AG20443 (cell line): ENCODE data around the gene VDR.

ENCODE experiments used
- DNase-seq: peaks from one replicate; pipeline ENCODE4 v3.0.0; 2012; ENCODE audit warnings: low spot score, mixed read lengths

VDR gene

GRCh38 chr12:47894068-47894467, 10.7 kb downstream of the VDR start:
- DNase-seq: no peak

- peak; percentile 40 for DNase-seq
Observed at GRCh38 chr12:47892819-47893218, 12.0 kb downstream of the VDR start.

DNA sequence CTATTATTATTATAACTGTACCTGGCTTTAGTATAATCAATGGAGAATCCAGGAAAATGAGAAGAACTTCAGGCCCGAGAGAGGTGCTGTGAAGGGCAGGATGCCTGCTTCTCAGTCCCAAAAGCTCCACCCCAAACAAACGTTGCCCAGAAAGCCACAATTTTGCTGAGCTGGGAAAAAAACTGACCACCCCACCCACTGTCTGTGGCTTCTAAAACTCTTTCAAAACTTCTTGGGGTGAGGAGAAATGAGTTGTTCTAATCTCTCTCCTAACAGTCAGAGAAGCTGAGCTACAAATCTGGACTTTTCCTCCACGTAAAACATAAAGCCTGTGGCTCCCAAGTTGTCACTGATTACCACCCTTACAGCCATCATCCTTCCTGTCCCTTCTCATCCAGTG, 13.4 kb downstream of the VDR start:
- peak; percentile 47 for DNase-seq

GRCh38 chr12:47889040-47889439, 15.8 kb downstream of the VDR start:
- DNase-seq: no peak

DNA sequence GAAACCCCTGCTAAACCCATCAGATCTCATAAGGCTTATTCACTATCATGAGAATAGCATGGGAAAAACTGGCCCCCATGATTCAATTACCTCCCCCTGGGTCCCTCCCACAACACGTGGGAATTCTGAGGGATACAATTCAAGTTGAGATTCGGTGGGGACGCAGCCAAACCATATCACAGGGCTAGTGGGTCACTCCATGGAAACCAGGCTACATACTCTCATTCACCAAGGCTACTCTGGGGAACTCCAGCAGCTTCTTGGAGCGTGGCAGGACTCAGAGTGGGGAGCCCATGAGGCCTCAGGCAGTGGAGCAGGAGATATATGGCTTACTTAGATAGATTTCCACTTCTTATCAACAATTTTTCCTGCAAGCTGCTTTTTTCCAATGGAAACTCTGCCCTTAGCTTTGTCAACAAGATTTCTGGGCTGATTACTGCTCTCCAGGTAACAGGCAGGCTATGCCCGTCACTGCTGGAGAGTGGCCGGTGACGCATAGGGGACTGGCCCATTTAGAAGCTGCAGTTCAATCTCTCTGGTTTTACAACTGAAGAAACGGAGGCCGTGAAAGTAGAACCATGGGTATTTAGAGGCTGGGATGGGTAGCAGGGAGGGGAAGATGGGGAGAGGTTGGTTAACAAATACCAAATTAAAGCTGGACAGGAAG, 16.5 kb downstream of the VDR start:
- DNase-seq: no peak

DNA sequence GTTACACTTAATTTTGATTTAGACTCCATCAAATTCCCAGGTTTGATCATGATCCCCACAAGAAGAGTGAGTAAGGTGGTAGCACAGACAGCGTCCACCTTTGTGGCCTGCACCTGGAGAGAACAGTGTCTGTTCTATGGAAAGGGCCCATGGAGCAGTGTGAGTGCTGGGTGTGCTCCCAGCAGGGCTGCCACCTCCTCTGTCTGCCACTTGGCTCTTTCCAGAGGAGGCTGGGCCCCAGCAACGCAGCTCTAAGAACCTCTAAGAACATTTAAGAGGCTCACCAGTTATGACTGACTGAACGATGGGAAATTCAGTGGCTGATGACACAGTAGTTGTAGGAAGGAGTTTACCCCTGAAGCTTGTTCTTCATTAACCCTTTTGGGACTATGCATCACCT, 17.3 kb downstream of the VDR start:
- no peak for DNase-seq

DNA sequence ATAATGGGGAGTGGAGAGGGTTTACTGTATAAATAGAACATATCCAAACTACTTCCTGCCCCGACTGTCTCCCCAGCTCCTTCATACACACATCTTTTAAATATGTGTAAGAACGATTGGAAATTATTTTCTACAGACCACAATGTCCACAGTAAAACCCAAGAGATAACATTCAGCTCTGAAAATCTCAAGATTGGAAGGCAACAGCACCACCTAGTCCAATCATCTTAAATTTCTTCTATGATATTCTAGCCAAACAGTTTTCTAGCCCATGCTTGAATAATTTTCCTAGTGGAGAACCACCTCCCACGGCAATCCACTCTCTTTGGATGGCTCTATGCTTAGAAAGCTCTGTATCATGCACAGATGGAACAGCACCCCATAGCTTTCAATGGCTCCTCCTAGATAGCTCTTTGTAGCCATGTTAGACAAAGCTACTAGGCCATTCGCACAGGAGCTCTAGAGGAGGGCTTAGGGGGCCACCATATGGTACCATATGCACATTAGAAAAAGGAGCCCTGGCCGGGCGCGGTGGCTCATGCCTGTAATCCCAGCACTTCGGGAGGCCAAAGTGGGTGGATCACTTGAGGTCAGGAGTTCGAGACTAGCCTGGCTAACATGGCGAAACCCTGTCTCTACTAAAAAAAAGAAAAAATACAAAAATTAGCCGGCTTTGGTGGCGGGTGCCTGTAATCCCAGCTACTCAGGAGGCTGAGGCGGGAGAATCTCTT, 18.1 kb downstream of the VDR start:
- no peak for DNase-seq

DNA sequence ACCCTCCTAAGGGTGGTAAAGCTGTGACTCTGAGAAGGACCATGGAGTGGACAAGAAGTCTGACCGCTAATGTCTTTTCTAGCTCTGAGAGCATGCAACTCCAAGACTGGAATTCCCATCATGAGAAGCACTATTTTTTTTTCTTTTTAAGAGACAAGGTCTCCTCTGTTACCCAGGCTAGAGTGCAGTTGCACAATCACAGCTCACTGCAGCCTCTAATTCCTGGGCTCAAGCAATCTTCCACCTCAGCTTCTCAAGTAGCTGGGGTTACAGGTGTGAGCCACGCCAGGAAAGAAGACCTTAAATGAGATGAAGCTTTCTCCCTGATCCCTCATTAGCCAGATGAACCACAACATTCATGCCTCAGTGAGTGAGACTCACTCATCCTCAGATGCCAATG, 19.2 kb downstream of the VDR start:
- DNase-seq: no peak

DNA sequence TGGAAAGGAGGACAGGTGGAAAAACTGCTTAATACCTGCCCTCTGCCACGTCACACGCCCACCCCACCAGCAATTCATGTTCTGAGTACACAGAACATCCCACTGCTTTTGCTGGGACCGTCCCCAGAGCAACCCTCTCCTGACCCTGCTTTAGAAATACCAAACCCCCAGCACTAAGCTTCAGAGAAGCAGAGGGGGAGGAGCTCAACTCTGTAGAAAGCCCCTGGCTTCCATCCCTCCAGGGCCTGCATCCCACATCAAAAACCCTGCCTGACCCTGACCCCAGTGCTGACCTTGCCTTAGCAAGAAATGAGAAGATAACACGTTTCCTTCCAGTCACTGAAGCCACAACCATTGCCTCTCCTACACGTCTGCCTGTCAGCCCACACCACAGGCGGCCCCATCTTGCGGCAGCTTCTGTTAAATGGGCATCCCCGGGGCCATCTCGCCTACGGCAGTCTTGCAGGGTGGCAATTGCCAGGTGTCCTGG, 19.7 kb downstream of the VDR start:
- no peak for DNase-seq

DNA sequence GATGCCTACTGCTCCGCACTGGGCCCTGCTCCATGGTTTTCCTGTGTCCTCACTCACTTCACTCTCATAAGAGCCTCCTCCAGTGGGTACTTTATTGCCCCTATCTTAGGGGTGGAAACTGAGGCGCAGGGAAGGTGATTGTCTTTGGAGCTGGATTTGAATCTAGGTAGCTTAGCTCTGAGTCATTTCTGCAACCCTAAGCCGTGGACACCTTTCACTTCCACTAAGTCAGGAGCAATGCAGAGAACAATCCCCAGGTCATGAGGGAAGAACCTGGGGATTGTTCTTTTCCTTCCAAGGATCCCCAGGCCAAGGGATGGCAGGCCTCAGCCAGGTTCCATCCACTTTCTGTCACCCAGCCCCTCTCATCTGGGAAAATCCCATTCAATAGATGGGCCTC, 20.3 kb downstream of the VDR start:
- no peak for DNase-seq

GRCh38 chr12:47883663-47884195, 21.1 kb downstream of the VDR start:
- DNase-seq: no peak

DNA sequence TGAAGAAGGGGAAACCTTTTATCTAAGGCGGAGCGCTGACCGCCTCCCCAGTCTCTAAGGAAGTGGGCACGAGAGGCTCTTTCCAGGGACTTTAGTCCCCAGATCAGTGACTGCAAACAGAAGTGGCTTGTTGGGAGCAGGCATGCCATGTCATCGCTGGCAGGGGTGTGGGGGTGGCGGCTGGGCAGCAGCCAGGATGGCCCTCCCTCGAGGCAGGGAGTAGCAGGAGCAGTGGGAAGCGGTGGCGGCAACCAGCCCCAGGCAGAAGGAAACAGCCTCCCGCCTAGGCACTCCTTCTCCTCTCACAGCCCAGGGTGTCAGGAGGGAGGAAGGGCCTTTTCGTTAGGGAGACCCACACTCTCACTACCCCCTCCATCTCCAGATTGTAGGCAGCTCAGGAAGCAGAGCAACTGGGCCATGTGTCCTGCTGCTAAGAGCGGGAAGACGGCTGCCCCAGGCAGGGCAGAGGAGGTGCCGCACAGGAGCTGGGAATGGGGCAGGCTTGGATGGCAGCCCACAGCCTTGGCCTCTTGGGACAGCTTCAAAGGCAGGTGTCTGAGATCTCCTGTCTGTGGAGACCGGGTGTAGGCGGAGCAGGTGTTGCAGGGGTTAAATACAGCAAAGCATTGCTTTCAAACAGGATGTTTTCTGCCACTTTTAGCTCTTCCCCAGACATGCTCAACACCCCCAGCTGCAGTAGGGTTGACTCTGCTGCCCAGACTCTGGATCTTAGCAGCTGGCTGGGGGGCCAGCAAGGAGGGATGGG, 21.8 kb downstream of the VDR start:
- no peak for DNase-seq

DNA sequence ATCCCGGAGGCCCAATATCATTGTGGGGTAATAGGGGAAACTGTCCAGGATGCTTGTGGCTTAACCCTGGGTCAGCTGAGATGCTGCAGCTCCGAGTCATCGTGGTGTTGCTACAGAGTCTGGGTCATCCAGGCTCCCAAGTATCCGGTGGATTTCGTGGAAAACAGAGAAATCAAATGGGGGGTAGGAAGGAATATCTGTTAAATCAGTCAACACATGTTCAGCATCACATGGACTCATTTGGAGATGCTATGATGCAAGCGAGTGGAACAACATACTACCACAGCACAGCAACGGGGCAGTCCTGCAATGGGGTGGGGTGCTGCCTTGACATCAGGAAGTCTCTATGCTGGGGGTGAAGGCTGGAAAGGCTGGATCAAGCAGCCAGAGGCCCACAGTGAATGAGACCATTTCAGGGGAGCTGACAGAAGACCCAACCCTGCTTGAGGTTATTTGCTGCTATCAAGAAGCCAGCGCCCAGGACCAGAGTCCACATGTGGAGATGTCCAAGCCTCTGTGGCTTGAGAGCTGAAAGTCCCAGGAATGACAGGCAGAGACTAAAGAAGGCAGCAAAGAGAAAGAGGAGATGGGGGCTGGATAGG, 22.9 kb downstream of the VDR start:
- peak; percentile 92 for DNase-seq

DNA sequence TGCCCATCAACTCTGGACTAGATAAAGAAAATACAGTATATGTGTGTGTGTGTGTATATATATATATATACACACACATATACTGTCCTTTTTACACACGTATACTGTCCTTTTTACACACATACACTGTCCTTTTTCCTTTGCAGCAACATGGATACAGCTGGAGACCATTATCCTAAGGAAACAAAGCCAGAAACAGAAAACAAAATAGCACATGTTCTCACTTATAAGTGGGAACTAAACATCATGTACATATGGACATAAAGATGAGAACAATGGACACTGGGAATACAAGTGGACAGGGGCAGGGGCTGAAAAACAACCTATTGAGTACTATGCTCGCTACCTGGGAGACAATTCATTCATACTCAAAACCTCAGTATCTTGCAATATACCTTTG, 23.7 kb downstream of the VDR start:
- no peak for DNase-seq

GRCh38 chr12:47878918-47879481, 25.8 kb downstream of the VDR start:
- no peak for DNase-seq

GRCh38 chr12:47878293-47878917, 26.4 kb downstream of the VDR start:
- no peak for DNase-seq

- no peak for DNase-seq
Observed at GRCh38 chr12:47877081-47877480, 27.7 kb downstream of the VDR start.

DNA sequence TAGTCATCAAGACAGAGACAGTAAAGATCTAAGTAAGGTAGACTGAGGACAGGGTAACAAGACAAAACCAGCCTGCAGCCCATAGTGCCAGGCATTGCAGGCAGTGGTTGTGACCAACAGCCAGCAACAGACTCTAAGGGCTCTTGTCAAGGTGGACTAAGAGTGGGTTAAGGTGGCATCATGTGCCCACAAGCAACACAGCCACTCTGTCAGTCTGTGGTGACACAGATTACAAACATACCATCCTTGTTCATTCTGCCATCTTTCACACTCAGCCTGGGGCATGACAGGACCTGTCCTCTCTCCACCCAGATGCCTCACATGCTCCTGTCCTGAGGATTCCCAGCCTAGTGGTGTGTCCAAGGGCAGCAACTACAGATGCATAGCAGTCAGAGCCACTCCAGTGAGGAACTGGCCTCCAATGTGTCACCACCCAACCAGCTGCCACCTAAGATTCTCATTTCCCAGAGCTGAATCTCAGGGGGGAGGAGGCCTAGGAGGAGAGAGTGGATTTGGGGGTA, 28.3 kb downstream of the VDR start:
- no peak for DNase-seq

DNA sequence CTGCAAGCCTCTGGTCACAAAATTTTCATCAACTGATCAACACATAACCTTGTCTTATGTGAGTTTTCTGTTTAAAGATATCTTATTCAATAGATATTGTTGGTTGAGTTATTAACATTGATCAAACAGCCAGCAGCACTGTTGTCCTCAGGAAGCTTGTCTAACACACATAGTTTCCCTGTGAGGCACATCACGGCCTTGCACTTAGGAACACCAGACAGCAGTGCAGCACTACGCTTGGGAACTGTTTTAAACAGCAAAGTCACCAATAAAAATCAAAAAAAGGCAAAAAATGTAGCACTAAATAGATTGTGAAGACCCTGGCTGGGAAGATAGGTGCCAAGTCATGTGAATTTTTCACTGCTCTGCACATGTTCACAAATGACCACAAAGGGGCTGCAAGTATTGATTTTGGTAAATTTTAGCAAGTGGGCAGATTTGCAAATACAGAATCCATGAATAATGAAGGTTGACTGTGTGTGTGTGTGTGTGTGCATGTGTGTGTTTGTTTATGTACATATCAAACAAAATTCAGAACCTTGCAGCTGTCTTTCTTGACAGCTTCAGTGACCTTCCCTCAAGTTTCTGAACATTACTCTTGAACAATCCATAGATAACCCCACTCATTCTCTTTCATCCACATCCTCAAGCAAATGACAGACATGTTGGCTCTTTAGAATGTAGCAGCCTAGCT, 28.9 kb downstream of the VDR start:
- DNase-seq: no peak

GRCh38 chr12:47874316-47874715, 30.5 kb downstream of the VDR start:
- no peak for DNase-seq
